Endothelial cell of umbilical vein (primary cell): ENCODE measurements around the gene TRIM41.

Source experiments
- CTCF ChIP-seq, 2 donors: IDR thresholded peaks; 1 replicate in 1 of 2; 2 replicates in 1 of 2; pipeline ENCODE4 v1.5.1; 2011; ENCODE audit warnings: low read length in 2 of 2, mild to moderate bottlenecking in 2 of 2, moderate library complexity in 2 of 2, control low read depth in 1 of 2, inconsistent platforms in 1 of 2, low read depth in 1 of 2; ENCODE audit not compliant: insufficient read depth in 1 of 2; ENCODE audit errors: extremely low read depth in 1 of 2
- FOS ChIP-seq: IDR thresholded peaks from 2 replicates; pipeline ENCODE4 v1.6.1; 2011; ENCODE audit warnings: mild to moderate bottlenecking, low read length, moderate library complexity, borderline replicate concordance; ENCODE audit not compliant: insufficient read depth
- POLR2A ChIP-seq: IDR thresholded peaks from 2 replicates; pipeline ENCODE4 v1.6.1; 2012; ENCODE audit warnings: low read depth, mild to moderate bottlenecking, control low read depth, low read length
- POLR2AphosphoS5 ChIP-seq: IDR thresholded peaks from 2 replicates; pipeline ENCODE4 v1.6.1; 2012; ENCODE audit warnings: low read depth, mild to moderate bottlenecking, control low read depth, low read length, moderate library complexity; ENCODE audit not compliant: insufficient read depth

GRCh38 chr5:181203777-181204112 is 19.3 kb upstream of the TRIM41 start:
- TF ChIP-seq CTCF (IDR thresholded peaks at IDR 0.05; ENCODE audit: extremely low read depth in 1 of 2, insufficient read depth in 1 of 2, low read depth in 1 of 2, low read length in 2 of 2) (no peak), POLR2AphosphoS5 (no peak), POLR2A (no peak), FOS (no peak)
